GM23248 (cell line): ENCODE data around the gene PAQR4. TPM values are rescaled to one million over a fixed set of nuclear protein-coding genes. Genes with fewer than 3 reads are reported as not detected.
"Not testable (repeated sequence)": the region's sequence is repeated elsewhere in the genome, so short reads cannot be mapped to it uniquely, and the experiment has no call there.

ENCODE experiments used
- DNase-seq: peaks from one replicate; pipeline ENCODE4 v3.0.0-alpha.2; 2015
- H2AFZ ChIP-seq: fragments of 200-600 bp; sonication (generic); 2 replicates; pipeline ENCODE4 v1.6.1; 2016; ENCODE audit warnings: antibody characterized with exemption
- H3F3A ChIP-seq: fragments of 200-600 bp; sonication (generic); 2 replicates; pipeline ENCODE4 v1.6.1; 2016; ENCODE audit warnings: mild to moderate bottlenecking, antibody characterized with exemption, mixed run types; ENCODE audit not compliant: insufficient read depth
- H3K27ac ChIP-seq: fragments of 200-600 bp; sonication (generic); 2 replicates; pipeline ENCODE4 v1.5.1; 2016; ENCODE audit warnings: mild to moderate bottlenecking
- H3K27me3 ChIP-seq: fragments of 200-600 bp; sonication (generic); replicated peaks from 2 replicates; pipeline ENCODE4 v1.6.1; 2016; ENCODE audit warnings: mild to moderate bottlenecking; ENCODE audit not compliant: insufficient read depth
- H3K36me3 ChIP-seq: fragments of 200-600 bp; sonication (generic); 2 replicates; pipeline ENCODE4 v1.6.1; 2016; ENCODE audit warnings: low read depth, mild to moderate bottlenecking
- H3K4me1 ChIP-seq: fragments of 200-600 bp; sonication (generic); 2 replicates; pipeline ENCODE4 v1.6.1; 2016; ENCODE audit warnings: mild to moderate bottlenecking; ENCODE audit not compliant: insufficient read depth
- H3K4me2 ChIP-seq: fragments of 200-600 bp; sonication (generic); one replicate; pipeline ENCODE4 v1.6.1; 2016; ENCODE audit warnings: mild to moderate bottlenecking; ENCODE audit not compliant: unreplicated experiment
- H3K4me3 ChIP-seq: fragments of 200-600 bp; sonication (generic); 2 replicates; pipeline ENCODE4 v1.5.1; 2016; ENCODE audit warnings: mild to moderate bottlenecking
- H3K79me2 ChIP-seq: fragments of 200-600 bp; sonication (generic); 2 replicates; pipeline ENCODE4 v1.6.1; 2016; ENCODE audit warnings: mild to moderate bottlenecking; ENCODE audit not compliant: insufficient read depth
- H3K9ac ChIP-seq: fragments of 200-600 bp; sonication (generic); 2 replicates; pipeline ENCODE4 v1.6.1; 2016; ENCODE audit warnings: mild to moderate bottlenecking
- H3K9me2 ChIP-seq: fragments of 200-600 bp; sonication (generic); 2 replicates; pipeline ENCODE4 v1.6.1; 2016; ENCODE audit warnings: mixed run types, mild to moderate bottlenecking, moderate library complexity; ENCODE audit not compliant: insufficient read depth
- H3K9me3 ChIP-seq: fragments of 200-600 bp; sonication (generic); one replicate; pipeline ENCODE4 v1.6.1; 2017; ENCODE audit warnings: low read depth
- H4K20me1 ChIP-seq: fragments of 200-600 bp; sonication (generic); 2 replicates; pipeline ENCODE4 v1.6.0; 2016; ENCODE audit not compliant: insufficient read depth
- EZH2 ChIP-seq: fragments of 200-600 bp; sonication (generic); IDR thresholded peaks from 2 replicates; pipeline ENCODE4 v1.6.1; 2018; ENCODE audit warnings: antibody characterized with exemption, mild to moderate bottlenecking; ENCODE audit not compliant: insufficient read depth, poor library complexity, severe bottlenecking
- EZH2phosphoT487 ChIP-seq: fragments of 200-600 bp; sonication (generic); IDR thresholded peaks from 2 replicates; pipeline ENCODE4 v1.6.1; 2018; ENCODE audit warnings: antibody characterized with exemption, moderate library complexity, mild to moderate bottlenecking, low read depth; ENCODE audit not compliant: insufficient read depth
- WGBS, 2 experiments: methylation state at CpG; one replicate each; pipeline ENCODE4 v1.1.6; 2015 to 2017; ENCODE audit warnings: low lambda C conversion rate in 2 of 2, low coverage in 1 of 2; ENCODE audit errors: missing lambda C conversion rate in 2 of 2; 5-methylcytosine and 5-hydroxymethylcytosine counted together
- in situ Hi-C: fragments of 300-500 bp; cut with MboI; formaldehyde crosslinking; loops from 2 replicates; pipeline ENCODE4 v1.15.0; 2020
- polyA plus RNA-seq: library from polyadenylated mRNA; unstranded; fragments of >200 nt; fragmentation: Nextera tagmentation; extraction: Ambion mirVana; gene quantifications from 2 replicates; pipeline ENCODE4 v1.2.1, GENCODE V29; 2016
- total RNA-seq: library from RNA; depleted of rRNA; stranded (reverse); fragments of >200 nt; shearing (Covaris generic); gene quantifications from 2 replicates; pipeline ENCODE4 v1.2.3, GENCODE V29; 2014

PAQR4 gene
- total and polyA plus RNA-seq, 2 experiments from 2014 or later, result 5.1 to 7.7 TPM

- no peak for DNase-seq
- no peak overlapping the region for H3K4me2 ChIP-seq
- no peak overlapping the region for H3K4me3 ChIP-seq
- no peaks in the 10 kb centered on the region for H4K20me1 ChIP-seq
- H3K9ac ChIP-seq, result no peak overlapping the region
- H3K9me2 ChIP-seq, result no peaks in the 10 kb centered on the region
- H3K27me3 ChIP-seq, result no peaks in the 10 kb centered on the region
- H3K9me3 ChIP-seq, result no peaks in the 10 kb centered on the region
- no peaks in the 10 kb centered on the region for H3K4me1 ChIP-seq
- WGBS, 2 experiments, result 93 to 96% methylated on average over 11 to 12 of the region's 12 CpGs
- H3K27ac ChIP-seq, result no peak overlapping the region
- in situ Hi-C loops, result no loop called here
- H2AFZ ChIP-seq, result no peak overlapping the region
- no peaks in the 10 kb centered on the region for H3F3A ChIP-seq
- no peaks in the 10 kb centered on the region for H3K79me2 ChIP-seq
- peaks cover 23% of the 10 kb centered on the region; the same call in 1 of the 2 replicates for H3K36me3 ChIP-seq
- TF ChIP-seq EZH2, result no peak
- TF ChIP-seq EZH2phosphoT487, result no peak
Observed at GRCh38 chr16:2938206-2938605, 30.9 kb upstream of the PAQR4 start.

- TF ChIP-seq EZH2 (no peak), EZH2phosphoT487 (no peak)
- no peak for DNase-seq
- peaks cover 23% of the 10 kb centered on the region; the same call in 1 of the 2 replicates for H3K36me3 ChIP-seq
- no peak overlapping the region for H3K27ac ChIP-seq
- H3K9ac ChIP-seq, result no peak overlapping the region
- no peaks in the 10 kb centered on the region for H3K9me3 ChIP-seq
- H3K4me1 ChIP-seq, result no peaks in the 10 kb centered on the region
- in situ Hi-C loops, result no loop called here
- H4K20me1 ChIP-seq, result no peaks in the 10 kb centered on the region
- H3K27me3 ChIP-seq, result no peaks in the 10 kb centered on the region
- H3K4me2 ChIP-seq, result no peak overlapping the region
- no peaks in the 10 kb centered on the region for H3F3A ChIP-seq
- WGBS, 2 experiments, result 97 to 100% methylated on average over 2 of the region's 2 CpGs
- no peaks in the 10 kb centered on the region for H3K9me2 ChIP-seq
- no peak overlapping the region for H2AFZ ChIP-seq
- no peak overlapping the region for H3K4me3 ChIP-seq
- no peaks in the 10 kb centered on the region for H3K79me2 ChIP-seq
Observed at GRCh38 chr16:2939968-2940367, 29.2 kb upstream of the PAQR4 start.

DNA sequence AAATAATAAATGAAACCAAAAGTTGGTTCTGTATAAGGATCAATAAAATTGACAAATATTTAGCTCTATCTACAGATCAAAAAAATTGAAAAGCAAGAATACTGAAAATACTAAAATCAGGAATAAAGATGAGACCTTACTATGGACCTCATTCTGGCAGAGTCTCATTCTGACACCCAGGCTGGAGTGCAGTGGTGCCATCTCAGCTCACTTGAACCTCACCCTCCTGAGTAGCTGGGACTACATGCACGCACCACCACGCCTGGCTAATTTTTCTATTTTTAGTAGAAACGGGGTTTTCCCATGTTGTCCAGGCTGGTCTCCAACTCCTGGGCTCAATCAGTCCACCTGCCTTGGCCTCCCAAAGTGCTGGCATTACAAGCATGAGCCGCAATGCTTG, 27.1 kb upstream of the PAQR4 start:
- no peak overlapping the region for H3K4me2 ChIP-seq
- 92 to 95% methylated on average over 4 of the region's 4 CpGs for WGBS, 2 experiments
- peaks cover 30% of the 10 kb centered on the region; the same call in 1 of the 2 replicates for H3K36me3 ChIP-seq
- no peaks in the 10 kb centered on the region for H4K20me1 ChIP-seq
- DNase-seq, result no peak
- no peaks in the 10 kb centered on the region for H3K9me2 ChIP-seq
- H2AFZ ChIP-seq, result no peak overlapping the region
- TF ChIP-seq EZH2 (no peak), EZH2phosphoT487 (no peak)
- no peak overlapping the region for H3K27ac ChIP-seq
- H3F3A ChIP-seq, result no peaks in the 10 kb centered on the region
- in situ Hi-C loops, result no loop called here
- H3K4me1 ChIP-seq, result no peaks in the 10 kb centered on the region
- no peak overlapping the region for H3K4me3 ChIP-seq
- H3K27me3 ChIP-seq, result no peaks in the 10 kb centered on the region
- no peaks in the 10 kb centered on the region for H3K9me3 ChIP-seq
- no peaks in the 10 kb centered on the region for H3K79me2 ChIP-seq
- no peak overlapping the region for H3K9ac ChIP-seq

- H3K4me2 ChIP-seq, H3K4me3 ChIP-seq, in situ Hi-C loops, H2AFZ ChIP-seq, H4K20me1 ChIP-seq, H3F3A ChIP-seq, H3K9me2 ChIP-seq, H3K9ac ChIP-seq, H3K27me3 ChIP-seq, H3K79me2 ChIP-seq, H3K4me1 ChIP-seq, DNase-seq, H3K27ac ChIP-seq, H3K9me3 ChIP-seq: not testable (repeated sequence)
- peaks cover 30% of the 10 kb centered on the region; the same call in 1 of the 2 replicates for H3K36me3 ChIP-seq
- 73 to 78% methylated on average over 11 to 12 of the region's 12 CpGs for WGBS, 2 experiments
Observed at GRCh38 chr16:2943716-2944115, 25.4 kb upstream of the PAQR4 start.

DNA sequence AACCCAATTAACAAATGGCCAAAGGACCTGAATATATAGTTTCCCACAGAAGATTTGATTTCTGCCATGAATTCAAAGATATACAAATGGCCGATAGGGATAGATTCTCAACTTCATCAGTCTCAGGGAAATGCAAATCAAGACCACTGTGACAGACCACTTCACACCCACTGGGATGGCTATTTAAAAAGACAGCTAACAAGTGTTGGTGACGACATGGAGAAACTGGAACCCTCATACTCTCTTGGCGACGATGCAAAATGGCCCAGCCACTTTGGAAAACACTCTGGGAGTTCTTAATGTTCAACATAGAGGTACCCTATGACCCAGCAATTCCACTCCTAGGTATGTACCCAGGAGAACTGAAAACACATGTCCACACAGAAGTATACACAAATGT, 22.5 kb upstream of the PAQR4 start:
- Histone ChIP-seq H3K4me2 (no peak overlapping the region), H3K9me2 (no peaks in the 10 kb centered on the region), H3K36me3 (0 out of 2 replicates have a peak, but pooled peaks cover 7% of the 10 kb centered on the region), H3K9ac (no peak overlapping the region), H2AFZ (no peak overlapping the region), H3K9me3 (no peaks in the 10 kb centered on the region), H3K4me3 (no peak overlapping the region), H3F3A (no peaks in the 10 kb centered on the region), H3K79me2 (no peaks in the 10 kb centered on the region), H4K20me1 (no peaks in the 10 kb centered on the region), H3K4me1 (no peaks in the 10 kb centered on the region), H3K27me3 (no peaks in the 10 kb centered on the region), H3K27ac (no peak overlapping the region)
- DNase-seq, result no peak
- TF ChIP-seq EZH2phosphoT487, result no peak
- no peak for TF ChIP-seq EZH2
- 94 to 95% methylated on average over 4 of the region's 4 CpGs for WGBS, 2 experiments
- in situ Hi-C loops, result no loop called here
